Left ventricle myocardium inferior (tissue), 1 donor: ENCODE measurements around the gene ZSCAN23. TPM values are rescaled to one million over a fixed set of nuclear protein-coding genes. Genes with fewer than 3 reads are reported as not detected.
A peak's percentile ranks its signal among the peaks of the same experiment; 100 is the strongest.

Experiments used
- DNase-seq: peaks from one replicate; pipeline ENCODE4 v3.0.0-alpha.2; 2020
- H3K27ac ChIP-seq: fragments of 200-600 bp; replicated peaks from 2 replicates; pipeline ENCODE4 v1.8.0; 2021
- H3K27me3 ChIP-seq: fragments of 200-600 bp; 2 replicates; pipeline ENCODE4 v1.8.0; 2021; ENCODE audit warnings: low read depth
- H3K36me3 ChIP-seq: fragments of 200-600 bp; 2 replicates; pipeline ENCODE4 v1.8.0; 2021
- H3K4me1 ChIP-seq: fragments of 200-600 bp; 2 replicates; pipeline ENCODE4 v1.8.0; 2021
- H3K4me3 ChIP-seq: fragments of 200-600 bp; 2 replicates; pipeline ENCODE4 v1.8.0; 2021; ENCODE audit warnings: mild to moderate bottlenecking, moderate library complexity
- H3K9me3 ChIP-seq: fragments of 200-600 bp; replicated peaks from 2 replicates; pipeline ENCODE4 v1.8.0; 2021
- intact Hi-C: fragments of 100-400 bp; cut with micrococcal nuclease; formaldehyde crosslinking; loops from one replicate; pipeline ENCODE4 v1.11.0; 2022
- long read RNA-seq: library from polyadenylated mRNA; unstranded; transcript quantifications from one replicate; pipeline ENCODE4 v2.0.0, GENCODE V29; 2021
- total RNA-seq: library from RNA; stranded (reverse); fragmentation: NEBNext Ultra II Directional; extraction: Animal tissue kit (Norgen Biotek cat#: 25700); gene quantifications from one replicate; pipeline ENCODE4 v1.2.1, GENCODE V29; 2021
- TF ChIP-seq, protein P1 (sequence below): fragments of 200-600 bp; IDR thresholded peaks from 2 replicates; pipeline ENCODE4 v1.8.0; 2021; ENCODE audit warnings: antibody characterized with exemption, mild to moderate bottlenecking, borderline replicate concordance
- donor health status: DM: no; HTN: yes; CAD: no; lungs with severe emphysema.

The ZSCAN23 gene
- total RNA-seq: 1.5 TPM
- long read RNA-seq, partial matches to known transcripts: 0 of 1 reads
- long read RNA-seq, other reads (novel, unspliced or antisense): 1 of 1 reads

DNA sequence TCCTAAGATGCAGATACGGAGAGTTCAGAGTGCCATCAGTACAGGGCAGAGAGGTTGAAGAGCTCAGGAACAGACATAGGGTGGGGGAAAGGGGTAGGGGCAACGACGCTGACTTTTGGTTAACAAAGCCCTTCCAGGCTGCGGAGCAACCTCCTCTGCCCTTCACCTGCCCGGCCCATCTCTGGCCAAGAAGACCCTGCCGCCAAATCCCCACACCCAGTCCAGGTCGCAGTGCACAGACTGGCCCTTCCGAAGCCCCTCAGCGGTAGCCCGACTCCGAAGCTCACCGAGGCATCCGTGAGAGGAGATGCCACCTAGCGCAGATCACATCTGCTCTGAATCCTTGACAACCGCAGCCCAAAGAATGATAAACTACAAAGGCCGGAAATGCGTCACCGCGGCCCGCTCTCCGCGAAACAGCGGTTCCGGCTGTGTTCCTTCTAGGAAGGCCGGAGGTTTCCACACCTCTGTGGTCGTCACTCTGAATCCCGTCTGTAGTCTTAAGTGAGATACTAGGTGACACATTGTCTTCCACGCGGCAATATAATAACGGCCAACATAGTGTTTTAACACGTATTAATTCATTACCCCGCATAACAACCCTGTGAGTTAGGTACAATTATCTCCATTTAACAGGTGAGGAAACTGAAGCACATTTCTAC lies at the start of gene ZSCAN23:
ZSCAN23 (minus strand) TSS at position 380 of the 662 bp plus-strand sequence. CDS start 7,225 bp downstream, outside the sequence.
- TF ChIP-seq, protein P1, sequence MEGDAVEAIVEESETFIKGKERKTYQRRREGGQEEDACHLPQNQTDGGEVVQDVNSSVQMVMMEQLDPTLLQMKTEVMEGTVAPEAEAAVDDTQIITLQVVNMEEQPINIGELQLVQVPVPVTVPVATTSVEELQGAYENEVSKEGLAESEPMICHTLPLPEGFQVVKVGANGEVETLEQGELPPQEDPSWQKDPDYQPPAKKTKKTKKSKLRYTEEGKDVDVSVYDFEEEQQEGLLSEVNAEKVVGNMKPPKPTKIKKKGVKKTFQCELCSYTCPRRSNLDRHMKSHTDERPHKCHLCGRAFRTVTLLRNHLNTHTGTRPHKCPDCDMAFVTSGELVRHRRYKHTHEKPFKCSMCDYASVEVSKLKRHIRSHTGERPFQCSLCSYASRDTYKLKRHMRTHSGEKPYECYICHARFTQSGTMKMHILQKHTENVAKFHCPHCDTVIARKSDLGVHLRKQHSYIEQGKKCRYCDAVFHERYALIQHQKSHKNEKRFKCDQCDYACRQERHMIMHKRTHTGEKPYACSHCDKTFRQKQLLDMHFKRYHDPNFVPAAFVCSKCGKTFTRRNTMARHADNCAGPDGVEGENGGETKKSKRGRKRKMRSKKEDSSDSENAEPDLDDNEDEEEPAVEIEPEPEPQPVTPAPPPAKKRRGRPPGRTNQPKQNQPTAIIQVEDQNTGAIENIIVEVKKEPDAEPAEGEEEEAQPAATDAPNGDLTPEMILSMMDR: no peak
- intact Hi-C loops: no loop called here
- Histone ChIP-seq H3K36me3 (no peaks in the 10 kb centered on the region), H3K9me3 (no peaks in the 10 kb centered on the region), H3K4me1 (peaks cover 14% of the 10 kb centered on the region), H3K4me3 (peak within 1 kb of the TSS; percentile 78), H3K27ac (peak within 1 kb of the TSS; percentile 53), H3K27me3 (peaks cover 39% of the 10 kb centered on the region)
- peak; percentile 70 for DNase-seq

DNA sequence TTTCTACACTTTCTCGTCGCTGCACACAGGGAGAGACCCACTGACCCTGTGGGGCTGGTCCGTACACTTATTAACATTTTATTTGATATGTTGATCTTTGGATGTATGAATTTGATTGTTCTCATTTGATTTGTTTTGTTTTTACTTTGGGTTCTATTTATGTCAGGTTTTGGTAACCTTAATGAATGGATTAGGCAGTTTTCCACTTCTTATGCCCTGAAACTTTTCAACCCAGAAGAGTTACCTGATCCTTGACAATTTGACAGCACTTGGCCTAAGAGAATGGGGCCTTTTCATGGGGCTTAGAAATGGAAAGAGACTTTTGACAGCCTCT lies 48.7 kb upstream of the ZSCAN23 start:
- no peaks in the 10 kb centered on the region for H3K9me3 ChIP-seq
- no peak for DNase-seq
- TF ChIP-seq, protein P1: no peak
- no peaks in the 10 kb centered on the region for H3K36me3 ChIP-seq
- H3K27me3 ChIP-seq: peaks cover 95% of the 10 kb centered on the region
- H3K4me3 ChIP-seq: no peak overlapping the region
- no peak overlapping the region for H3K27ac ChIP-seq
- peaks cover 9% of the 10 kb centered on the region for H3K4me1 ChIP-seq
- intact Hi-C loops: no loop called here

DNA sequence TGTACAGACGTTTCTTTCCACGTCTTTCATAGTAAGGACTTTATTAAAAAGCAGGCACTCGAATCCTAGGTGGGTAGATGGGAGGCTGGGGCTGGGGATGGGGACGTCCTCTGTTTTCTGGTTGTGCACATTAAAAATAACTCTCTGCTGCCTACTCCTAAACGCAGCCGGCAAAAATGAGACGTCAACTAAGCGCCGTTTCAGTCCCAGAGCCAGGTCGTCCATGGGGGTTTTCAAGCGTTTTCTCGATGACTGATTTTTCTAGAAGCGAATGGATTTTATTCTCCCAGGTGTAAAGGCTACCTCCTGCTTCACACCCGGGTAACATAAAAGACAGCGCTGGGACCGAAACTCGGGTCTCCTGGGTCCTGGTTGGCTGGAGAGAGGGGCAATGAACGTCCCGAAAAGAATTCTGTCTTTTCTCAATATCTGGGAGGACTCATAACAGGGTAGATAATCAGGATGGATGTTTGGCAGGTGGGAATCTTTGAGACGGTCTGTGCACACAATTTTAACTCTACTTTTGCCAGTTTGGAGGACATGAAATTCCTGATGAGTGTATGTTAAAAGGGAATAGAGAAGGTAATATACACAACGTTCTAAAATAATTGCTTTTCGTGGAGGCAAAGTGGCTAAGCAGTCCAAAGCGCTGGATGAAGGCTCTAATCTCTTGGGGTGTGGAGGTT lies 47.1 kb upstream of the ZSCAN23 start:
- H3K27me3 ChIP-seq: peaks cover 98% of the 10 kb centered on the region

DNA sequence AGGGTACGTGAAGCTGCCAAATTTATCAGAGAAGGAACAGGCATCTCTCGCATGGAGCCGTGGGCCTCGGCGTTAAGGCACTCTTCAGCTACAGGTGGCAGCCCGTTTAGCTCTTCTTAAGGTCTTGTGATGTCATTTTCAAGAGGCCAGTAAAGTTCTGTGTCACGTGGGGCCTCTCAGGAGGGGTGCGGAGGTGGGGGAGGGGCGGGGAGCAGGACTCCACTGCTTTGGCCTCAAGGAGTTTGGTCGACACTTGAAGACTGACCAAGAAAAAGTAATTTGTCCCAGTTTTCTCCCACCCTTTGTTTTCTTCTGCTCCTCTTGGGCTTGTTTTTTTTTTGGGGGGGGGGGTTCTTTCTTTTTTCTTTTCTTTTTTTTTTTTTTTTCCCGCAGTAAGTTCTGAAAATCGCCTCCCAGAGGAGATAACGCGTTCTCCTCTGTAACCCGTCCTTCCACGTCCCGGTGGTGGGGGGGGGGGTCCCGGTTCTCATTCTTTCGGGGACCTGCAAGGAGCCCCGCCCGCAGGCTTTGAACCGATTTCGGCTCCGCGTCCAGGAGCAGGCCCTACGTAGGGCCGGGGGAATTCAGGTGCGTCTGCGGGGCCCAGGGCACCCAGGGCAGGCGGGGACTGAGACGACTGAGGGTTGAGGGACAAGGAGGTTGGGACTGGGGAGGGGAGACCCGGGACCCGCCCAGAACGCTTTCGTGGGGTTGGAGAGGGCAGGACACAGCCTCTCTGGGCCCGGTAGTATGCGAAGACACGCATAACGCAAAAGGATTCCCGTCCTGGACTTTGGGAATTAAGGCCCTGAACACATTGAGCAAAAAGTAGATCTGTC lies 46.3 kb upstream of the ZSCAN23 start:
- Histone ChIP-seq H3K27ac (no peak overlapping the region), H3K9me3 (peaks cover 4% of the 10 kb centered on the region), H3K27me3 (peaks cover 98% of the 10 kb centered on the region), H3K36me3 (no peaks in the 10 kb centered on the region), H3K4me1 (peaks cover 9% of the 10 kb centered on the region), H3K4me3 (peak overlapping the region; percentile 57)
- intact Hi-C loops: no loop called here
- peak; percentile 20 for DNase-seq
- TF ChIP-seq, protein P1: no peak

More for the DNA sequence above, 47.1 kb upstream of the ZSCAN23 start:
- TF ChIP-seq, protein P1: no peak
- H3K36me3 ChIP-seq: no peaks in the 10 kb centered on the region
- H3K4me1 ChIP-seq: peaks cover 9% of the 10 kb centered on the region
- DNase-seq: no peak
- intact Hi-C loops: no loop called here
- peaks cover 4% of the 10 kb centered on the region for H3K9me3 ChIP-seq
- H3K27ac ChIP-seq: no peak overlapping the region
- peak overlapping the region; percentile 57 for H3K4me3 ChIP-seq

DNA sequence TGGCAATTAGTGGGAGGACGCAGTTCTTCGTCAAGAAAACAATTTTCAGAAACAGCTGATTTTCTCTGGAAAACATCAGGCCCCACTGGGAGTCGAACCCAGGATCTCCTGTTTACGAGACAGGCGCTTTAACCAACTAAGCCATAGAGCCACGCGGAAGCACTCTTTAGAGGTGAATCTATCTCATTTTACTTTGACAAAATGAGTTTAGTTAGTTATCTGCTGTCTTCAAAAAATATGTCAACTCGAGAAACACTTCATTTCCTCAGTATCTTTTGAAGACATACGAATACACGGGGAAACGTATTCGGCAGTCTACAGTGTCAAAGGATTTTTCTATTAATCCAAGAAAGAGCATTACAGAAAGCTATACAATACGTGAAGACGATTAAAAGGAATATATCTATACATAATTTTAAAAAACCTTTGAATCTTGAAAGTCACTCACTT lies 45.6 kb upstream of the ZSCAN23 start:
- Histone ChIP-seq H3K4me3 (peak overlapping the region; percentile 57), H3K27me3 (peaks cover 96% of the 10 kb centered on the region), H3K9me3 (peaks cover 4% of the 10 kb centered on the region), H3K27ac (no peak overlapping the region), H3K36me3 (no peaks in the 10 kb centered on the region), H3K4me1 (peaks cover 9% of the 10 kb centered on the region)
- TF ChIP-seq, protein P1: no peak
- DNase-seq: no peak
- intact Hi-C loops: no loop called here
